ENCODE results near the gene ALOX12B. TPM values are rescaled to one million over a fixed set of nuclear protein-coding genes. Genes with fewer than 3 reads are reported as not detected.

ALOX12B gene
- total RNA-seq, 4 donors from 2014 or later = not detected

GRCh38 chr17:8071496-8071895, 16.0 kb downstream of the ALOX12B start:
- Histone ChIP-seq H3K4me3 (no peak overlapping the region), H3K36me3 (no peaks in the 10 kb centered on the region), H3K27ac (no peak overlapping the region), H3K27me3 (peaks cover 52% of the 10 kb centered on the region), H3K4me1 (peaks cover 14 to 42% (median 34%) of the 10 kb centered on the region in 4 donors), H3K9me3 (no peaks in the 10 kb centered on the region)
- DNase-seq = no peak
- in situ Hi-C loops (cut with MboI; ENCODE audit: low pct_ligation_motif_present in 1 of 4, low pct_unique_long_range_greater_than_20kb in 1 of 4, low sequenced_read_pairs in 3 of 4) (no loop called here), intact Hi-C loops (cut with DNase I; ENCODE audit: low total_unique reads) (no loop called here)
- 96 to 100% methylated on average over 4 to 12 of the region's 12 CpGs for WGBS, 2 donors (ENCODE audit: low coverage in 1 of 2)
- TF ChIP-seq POLR2AphosphoS5 (IDR thresholded peaks at IDR 0.05) = no peak
- no peak for TF ChIP-seq EP300 (IDR thresholded peaks at IDR 0.05; ENCODE audit: low read depth)
- TF ChIP-seq POLR2A (IDR thresholded peaks at IDR 0.05) = no peak
- TF ChIP-seq CTCF (IDR thresholded peaks at IDR 0.05) = no peak

GRCh38 chr17:8069587-8069860, 18.0 kb downstream of the ALOX12B start:
- in situ Hi-C loops (cut with MboI; ENCODE audit: low pct_ligation_motif_present in 1 of 4, low pct_unique_long_range_greater_than_20kb in 1 of 4, low sequenced_read_pairs in 3 of 4) = loop anchor here in 1 of 4 donors (10.0 kb wide), 1 partner anchor 45 kb away; the partner anchor contains the start of gene ALOXE3
- WGBS, 2 donors (ENCODE audit: low coverage in 1 of 2) = 53% methylated on average over 2 of the region's 3 CpGs; no CpG with 5 or more reads in 1 of the 2 donors
- Histone ChIP-seq H3K4me1 (peaks cover 14 to 42% (median 34%) of the 10 kb centered on the region in 4 donors), H3K9me3 (no peaks in the 10 kb centered on the region), H3K27ac (peak overlapping the region; percentile 78 to 88 (median 80)), H3K4me3 (no peak overlapping the region), H3K36me3 (no peaks in the 10 kb centered on the region), H3K27me3 (peaks cover 39% of the 10 kb centered on the region)
- TF ChIP-seq POLR2AphosphoS5 (IDR thresholded peaks at IDR 0.05) = peak in 1 of 3 donors; percentile 61
- no peak for TF ChIP-seq POLR2A (IDR thresholded peaks at IDR 0.05)
- intact Hi-C loops (cut with DNase I; ENCODE audit: low total_unique reads) = no loop called here
- peak; percentile 73 for DNase-seq

DNA sequence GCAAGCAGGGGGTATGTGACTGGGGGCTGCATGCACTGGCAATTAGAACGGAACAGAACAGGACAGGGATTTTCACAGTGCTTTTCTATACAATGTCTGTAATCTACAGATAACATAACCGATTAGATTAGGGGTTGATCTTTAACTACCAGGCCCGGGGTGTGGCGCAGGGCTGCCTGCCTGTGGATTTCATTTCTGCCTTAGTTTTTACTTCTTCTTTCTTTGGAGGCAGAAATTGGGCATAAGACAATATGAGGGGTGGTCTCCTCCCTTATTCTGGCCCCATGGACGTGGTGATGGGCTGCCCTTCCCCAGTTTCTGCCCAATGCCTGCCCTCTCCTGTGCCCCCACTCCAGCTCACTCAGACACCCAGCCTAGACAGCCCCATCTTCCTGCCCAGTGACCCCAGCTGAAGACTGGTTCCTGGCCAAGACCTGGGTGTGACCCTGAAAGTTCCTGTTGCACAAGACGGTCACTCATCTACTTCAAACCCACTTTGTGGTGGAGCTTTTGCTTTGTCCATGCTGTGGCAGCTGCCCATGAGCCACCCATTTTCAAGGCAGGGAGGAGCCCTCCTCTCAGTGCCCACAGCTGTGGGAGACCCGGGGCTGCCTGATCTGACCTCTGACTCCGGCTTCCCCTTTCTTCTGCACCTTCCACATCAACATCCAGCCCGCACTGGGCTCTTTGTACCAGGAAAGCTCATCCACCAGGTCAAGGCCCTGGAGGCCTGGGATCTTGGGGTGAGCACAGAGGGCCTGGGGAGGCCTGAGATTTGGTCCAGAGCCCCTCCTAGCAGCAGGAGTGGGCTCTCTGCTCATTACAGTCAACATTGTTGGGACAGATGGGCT, 18.6 kb downstream of the ALOX12B start:
- Histone ChIP-seq H3K9me3 (no peaks in the 10 kb centered on the region), H3K4me1 (peaks cover 14 to 42% (median 34%) of the 10 kb centered on the region in 4 donors), H3K27ac (peak overlapping the region; percentile 78 to 88 (median 80)), H3K36me3 (no peaks in the 10 kb centered on the region), H3K4me3 (no peak overlapping the region), H3K27me3 (peaks cover 39% of the 10 kb centered on the region)
- in situ Hi-C loops (cut with MboI; ENCODE audit: low pct_ligation_motif_present in 1 of 4, low pct_unique_long_range_greater_than_20kb in 1 of 4, low sequenced_read_pairs in 3 of 4) = loop anchor here in 1 of 4 donors (10.0 kb wide), 1 partner anchor 46 kb away; the partner anchor contains the start of gene ALOXE3
- no peak for TF ChIP-seq POLR2A (IDR thresholded peaks at IDR 0.05)
- TF ChIP-seq CTCF (IDR thresholded peaks at IDR 0.05) = no peak
- TF ChIP-seq EP300 (IDR thresholded peaks at IDR 0.05; ENCODE audit: low read depth) = no peak
- intact Hi-C loops (cut with DNase I; ENCODE audit: low total_unique reads) = no loop called here
- WGBS, 2 donors (ENCODE audit: low coverage in 1 of 2) = 40 to 56% methylated on average over 3 to 9 of the region's 9 CpGs
- peak; percentile 68 for DNase-seq

- DNase-seq = no peak
- Histone ChIP-seq H3K4me1 (peaks cover 10 to 30% (median 25%) of the 10 kb centered on the region in 4 donors), H3K27ac (peak overlapping the region in 1 of 4 donors; percentile 88), H3K9me3 (no peaks in the 10 kb centered on the region), H3K36me3 (no peaks in the 10 kb centered on the region), H3K27me3 (peaks cover 38% of the 10 kb centered on the region), H3K4me3 (no peak overlapping the region)
- WGBS, 2 donors (ENCODE audit: low coverage in 1 of 2) = 40 to 51% methylated on average over 2 to 4 of the region's 4 CpGs
- no peak for TF ChIP-seq POLR2A (IDR thresholded peaks at IDR 0.05)
- no peak for TF ChIP-seq EP300 (IDR thresholded peaks at IDR 0.05; ENCODE audit: low read depth)
- TF ChIP-seq POLR2AphosphoS5 (IDR thresholded peaks at IDR 0.05) = no peak
- TF ChIP-seq CTCF (IDR thresholded peaks at IDR 0.05) = no peak
- in situ Hi-C loops (cut with MboI; ENCODE audit: low pct_ligation_motif_present in 1 of 4, low pct_unique_long_range_greater_than_20kb in 1 of 4, low sequenced_read_pairs in 3 of 4) (loop anchor here in 1 of 4 donors (10.0 kb wide), 1 partner anchor 47 kb away; the partner anchor contains the start of gene ALOXE3), intact Hi-C loops (cut with DNase I; ENCODE audit: low total_unique reads) (no loop called here)
These were observed 19.7 kb downstream of the ALOX12B start for GRCh38 chr17:8067806-8068205.

All from transverse colon (tissue), 4 donors.